Keratinocyte (primary cell): ENCODE results near the gene GALNT6. TPM values are rescaled to one million over a fixed set of nuclear protein-coding genes. Genes with fewer than 3 reads are reported as not detected.

Source experiments
- DNase-seq: peaks from one replicate; pipeline ENCODE4 v3.0.0-alpha.2; 2011; ENCODE audit warnings: low read depth, missing footprints, low spot score
- FAIRE-seq: peaks from 2 replicates; lab custom pipeline; 2011; peaks lifted over from hg19 to GRCh38; lab: Jason Lieb, UNC
- H2AFZ ChIP-seq: 2 replicates; pipeline ENCODE4 v1.6.0; 2012; ENCODE audit warnings: low read length, control low read depth, inconsistent platforms; ENCODE audit not compliant: control insufficient read depth
- H3K27ac ChIP-seq: 2 replicates; pipeline ENCODE4 v1.5.1; 2011; ENCODE audit warnings: low read length; ENCODE audit not compliant: control insufficient read depth, insufficient read depth
- H3K27me3 ChIP-seq: 3 replicates; pipeline ENCODE4 v1.6.0; 2011; ENCODE audit warnings: low read length; ENCODE audit not compliant: control insufficient read depth, insufficient read depth; ENCODE audit errors: extremely low read depth
- H3K36me3 ChIP-seq, 2 experiments: 2 replicates in 1 of 2; 3 replicates in 1 of 2; pipeline ENCODE4 v1.5.1; 2011; ENCODE audit warnings: low read length in 2 of 2, mild to moderate bottlenecking in 1 of 2; ENCODE audit not compliant: control insufficient read depth in 2 of 2, insufficient read depth in 2 of 2; ENCODE audit errors: extremely low read depth in 1 of 2
- H3K4me1 ChIP-seq: 3 replicates; pipeline ENCODE4 v1.5.1; 2011; ENCODE audit warnings: low read length; ENCODE audit not compliant: control insufficient read depth, insufficient read depth; ENCODE audit errors: extremely low read depth
- H3K4me2 ChIP-seq: 3 replicates; pipeline ENCODE4 v1.6.0; 2011; ENCODE audit warnings: low read depth, low read length; ENCODE audit not compliant: control insufficient read depth, insufficient read depth; ENCODE audit errors: extremely low read depth
- H3K4me3 ChIP-seq, 3 experiments: fragments of 200-600 bp in 1 of 3; sonication (generic) in 1 of 3; 2 replicates in 2 of 3; 3 replicates in 1 of 3; pipeline ENCODE4 v1.5.1; 2011 to 2016; ENCODE audit warnings: low read length in 3 of 3, mild to moderate bottlenecking in 3 of 3, control low read depth in 2 of 3, inconsistent platforms in 1 of 3, low read depth in 1 of 3, mixed read lengths in 1 of 3, mixed run types in 1 of 3, moderate library complexity in 1 of 3; ENCODE audit not compliant: control insufficient read depth in 2 of 3, insufficient read depth in 2 of 3; ENCODE audit errors: extremely low read depth in 1 of 3
- H3K79me2 ChIP-seq: 2 replicates; pipeline ENCODE4 v1.6.0; 2012; ENCODE audit warnings: low read length; ENCODE audit not compliant: control insufficient read depth, insufficient read depth
- H3K9ac ChIP-seq: 3 replicates; pipeline ENCODE4 v1.6.0; 2011; ENCODE audit warnings: low read length; ENCODE audit not compliant: control insufficient read depth, insufficient read depth; ENCODE audit errors: extremely low read depth
- H3K9me1 ChIP-seq: 3 replicates; pipeline ENCODE4 v1.6.0; 2011; ENCODE audit warnings: low read length; ENCODE audit not compliant: control insufficient read depth, insufficient read depth; ENCODE audit errors: extremely low read depth
- H3K9me3 ChIP-seq: 2 replicates; pipeline ENCODE4 v1.5.1; 2012; ENCODE audit warnings: low read depth, low read length; ENCODE audit not compliant: control insufficient read depth
- H4K20me1 ChIP-seq: 3 replicates; pipeline ENCODE4 v1.6.0; 2011; ENCODE audit warnings: low read length; ENCODE audit not compliant: control insufficient read depth, insufficient read depth; ENCODE audit errors: extremely low read depth
- CTCF ChIP-seq, 3 experiments: IDR thresholded peaks in 1 of 3; conservative IDR thresholded peaks in 1 of 3; optimal IDR thresholded peaks in 1 of 3; 2 replicates in 2 of 3; 3 replicates in 1 of 3; pipeline versions ENCODE3 to v1.5.1; 2011; ENCODE audit warnings: low read length in 3 of 3, mild to moderate bottlenecking in 3 of 3, moderate library complexity in 2 of 3, control low read depth in 1 of 3, inconsistent platforms in 1 of 3; ENCODE audit not compliant: insufficient read depth in 2 of 3; ENCODE audit errors: extremely low read depth in 1 of 3
- EZH2 ChIP-seq: IDR thresholded peaks from one replicate; pipeline ENCODE4 v1.6.1; 2012; ENCODE audit warnings: inconsistent platforms, mild to moderate bottlenecking, low read length, moderate library complexity
- dilution Hi-C: fragments of 300-500 bp; cut with MboI; formaldehyde crosslinking; loops from one replicate; pipeline ENCODE4 v1.7.0; 2020; ENCODE audit warnings: low sequenced_read_pairs; ENCODE audit not compliant: extremely low pct_ligation_motif_present
- polyA plus RNA-seq, 5 experiments: library from polyadenylated mRNA; depleted of rRNA in 3 of 5; stranded (reverse) in 3 of 5; stranded (forward) in 1 of 5; unstranded in 1 of 5; fragments of >200 nt; gene quantifications; 1 replicate in 1 of 5; 2 replicates in 3 of 5; 3 replicates in 1 of 5; pipeline versions ENCODE4 v1.2.1 to v1.2.3, GENCODE V29; 2011 to 2012; ENCODE audit warnings: missing spikeins in 2 of 5, low read depth in 1 of 5, low replicate concordance in 1 of 5

The GALNT6 gene
- polyA plus RNA-seq, 1 donor (not counting 4 experiments of a cell fraction or from before 2014, with no cell fraction given), result 42.7 TPM

DNA sequence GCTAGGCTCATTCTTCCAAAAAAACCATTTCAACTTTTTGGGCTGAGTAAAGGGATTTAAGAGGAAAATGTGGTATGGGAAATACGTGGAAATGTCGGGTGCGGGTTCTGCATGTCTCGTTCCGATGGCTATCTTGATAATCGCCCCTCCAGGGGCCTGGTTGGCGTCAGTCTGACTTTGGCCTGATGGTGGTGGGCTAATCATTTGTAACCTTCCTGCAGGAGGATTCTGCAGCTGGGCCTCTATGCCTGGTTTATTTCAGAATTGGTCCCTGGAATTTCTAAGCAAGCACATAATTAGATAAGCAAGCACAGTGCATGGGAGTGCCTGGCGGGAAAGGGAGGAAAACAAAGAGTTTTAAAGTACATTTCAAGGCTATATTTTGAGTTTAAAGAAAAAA is 18.6 kb upstream of the GALNT6 start:
- H3K4me1 ChIP-seq, result no peaks in the 10 kb centered on the region
- FAIRE-seq (no peak), DNase-seq (no peak)
- H3K79me2 ChIP-seq, result no peaks in the 10 kb centered on the region
- no peaks in the 10 kb centered on the region for H3K27me3 ChIP-seq
- dilution Hi-C loops, result no loop called here
- H3K4me3 ChIP-seq, result no peak overlapping the region
- TF ChIP-seq CTCF (optimal IDR thresholded peaks at IDR 0.05 in 1 of 3, IDR thresholded peaks at IDR 0.05 in 1 of 3, conservative IDR thresholded peaks at IDR 0.05 in 1 of 3; ENCODE audit: extremely low read depth in 1 of 3, insufficient read depth in 2 of 3, low read length in 3 of 3) (no peak), EZH2 (no peak)
- no peaks in the 10 kb centered on the region for H3K36me3 ChIP-seq
- H3K9me3 ChIP-seq, result no peaks in the 10 kb centered on the region
- no peak overlapping the region for H3K9ac ChIP-seq
- H3K9me1 ChIP-seq, result no peaks in the 10 kb centered on the region
- no peak overlapping the region for H3K27ac ChIP-seq
- H4K20me1 ChIP-seq, result no peaks in the 10 kb centered on the region
- no peak overlapping the region for H2AFZ ChIP-seq
- H3K4me2 ChIP-seq, result no peak overlapping the region

- H2AFZ ChIP-seq, result no peak overlapping the region
- H3K9ac ChIP-seq, result no peak overlapping the region
- FAIRE-seq, result no peak
- H3K36me3 ChIP-seq, result no peaks in the 10 kb centered on the region
- H3K27ac ChIP-seq, result no peak overlapping the region
- no peaks in the 10 kb centered on the region for H3K79me2 ChIP-seq
- H3K4me3 ChIP-seq, result no peak overlapping the region
- no peak for DNase-seq
- H3K4me1 ChIP-seq, result no peaks in the 10 kb centered on the region
- dilution Hi-C loops, result no loop called here
- no peak for TF ChIP-seq EZH2
- TF ChIP-seq CTCF (optimal IDR thresholded peaks at IDR 0.05 in 1 of 3, IDR thresholded peaks at IDR 0.05 in 1 of 3, conservative IDR thresholded peaks at IDR 0.05 in 1 of 3; ENCODE audit: extremely low read depth in 1 of 3, insufficient read depth in 2 of 3, low read length in 3 of 3), result no peak
- H3K27me3 ChIP-seq, result no peaks in the 10 kb centered on the region
- no peak overlapping the region for H3K4me2 ChIP-seq
- no peaks in the 10 kb centered on the region for H3K9me1 ChIP-seq
- H4K20me1 ChIP-seq, result no peaks in the 10 kb centered on the region
- H3K9me3 ChIP-seq, result no peaks in the 10 kb centered on the region
Measured at GRCh38 chr12:51407604-51408003, 16.4 kb upstream of the GALNT6 start.
